EH (cell line): ENCODE data around the gene LRRN4.
A peak's percentile ranks its signal among the peaks of the same experiment; 100 is the strongest.

ENCODE experiments used
- DNase-seq: peaks from one replicate; pipeline ENCODE4 v3.0.0-alpha.2; 2015; ENCODE audit warnings: low read depth

Gene LRRN4

GRCh38 chr20:6030453-6031080, 23.3 kb downstream of the LRRN4 start:
- DNase-seq: no peak

- no peak for DNase-seq
Observed at GRCh38 chr20:6029538-6029937, 24.3 kb downstream of the LRRN4 start.

GRCh38 chr20:6028818-6029217, 25.0 kb downstream of the LRRN4 start:
- DNase-seq: no peak

GRCh38 chr20:6026051-6026450, 27.8 kb downstream of the LRRN4 start:
- DNase-seq: peak; percentile 19

- no peak for DNase-seq
Observed at GRCh38 chr20:6024768-6025167, 29.1 kb downstream of the LRRN4 start.

- DNase-seq: no peak
Observed at GRCh38 chr20:6017880-6018279, 36.0 kb downstream of the LRRN4 start.

GRCh38 chr20:6017467-6017866, 36.4 kb downstream of the LRRN4 start:
- DNase-seq: no peak

GRCh38 chr20:6014957-6015356, 38.9 kb downstream of the LRRN4 start:
- DNase-seq: no peak

GRCh38 chr20:6014017-6014416, 39.8 kb downstream of the LRRN4 start:
- DNase-seq: no peak

GRCh38 chr20:6012179-6012578, 41.7 kb downstream of the LRRN4 start:
- no peak for DNase-seq

- DNase-seq: peak; percentile 83
Observed at GRCh38 chr20:6008254-6008653, 45.6 kb downstream of the LRRN4 start.

GRCh38 chr20:6007529-6008103, 46.2 kb downstream of the LRRN4 start:
- DNase-seq: no peak

GRCh38 chr20:6007094-6007528, 46.7 kb downstream of the LRRN4 start:
- DNase-seq: peak; percentile 7

GRCh38 chr20:6006603-6006949, 47.3 kb downstream of the LRRN4 start:
- DNase-seq: no peak

GRCh38 chr20:6000871-6001270, 53.0 kb downstream of the LRRN4 start:
- DNase-seq: no peak

GRCh38 chr20:5999783-6000182, 54.1 kb downstream of the LRRN4 start:
- no peak for DNase-seq

- no peak for DNase-seq
Observed at GRCh38 chr20:5996765-5997164, 57.1 kb downstream of the LRRN4 start.

GRCh38 chr20:5991623-5992441, 62.0 kb downstream of the LRRN4 start:
- DNase-seq: peak; percentile 86

- DNase-seq: no peak
Observed at GRCh38 chr20:5990946-5991345, 62.9 kb downstream of the LRRN4 start.
